GM12874 (cell line): ENCODE data around the gene PALD1.

ENCODE experiments used
- CTCF ChIP-seq: IDR thresholded peaks from 2 replicates; pipeline ENCODE4 v1.5.1; 2011; ENCODE audit warnings: low read depth, mild to moderate bottlenecking, control low read depth, low read length, moderate library complexity; ENCODE audit not compliant: insufficient read depth

Gene PALD1

GRCh38 chr10:70528741-70529362, 50.3 kb downstream of the PALD1 start:
- no peak for TF ChIP-seq CTCF

GRCh38 chr10:70529848-70530247, 51.3 kb downstream of the PALD1 start:
- TF ChIP-seq CTCF: no peak

GRCh38 chr10:70530315-70530714, 51.7 kb downstream of the PALD1 start:
- TF ChIP-seq CTCF: no peak

- TF ChIP-seq CTCF: no peak
Observed at GRCh38 chr10:70532554-70533188, 54.1 kb downstream of the PALD1 start.

- TF ChIP-seq CTCF: no peak
Observed at GRCh38 chr10:70533189-70533558, 54.6 kb downstream of the PALD1 start.

- no peak for TF ChIP-seq CTCF
Observed at GRCh38 chr10:70534281-70534680, 55.7 kb downstream of the PALD1 start.

- TF ChIP-seq CTCF: no peak
Observed at GRCh38 chr10:70535001-70535400, 56.4 kb downstream of the PALD1 start.
